ENCODE measurements around the gene IRAK3. TPM values are rescaled to one million over a fixed set of nuclear protein-coding genes. Genes with fewer than 3 reads are reported as not detected.

Gene IRAK3
- total RNA-seq, 3 donors from 2014 or later, result 2.7 to 11.1 (median 7.0) TPM

DNA sequence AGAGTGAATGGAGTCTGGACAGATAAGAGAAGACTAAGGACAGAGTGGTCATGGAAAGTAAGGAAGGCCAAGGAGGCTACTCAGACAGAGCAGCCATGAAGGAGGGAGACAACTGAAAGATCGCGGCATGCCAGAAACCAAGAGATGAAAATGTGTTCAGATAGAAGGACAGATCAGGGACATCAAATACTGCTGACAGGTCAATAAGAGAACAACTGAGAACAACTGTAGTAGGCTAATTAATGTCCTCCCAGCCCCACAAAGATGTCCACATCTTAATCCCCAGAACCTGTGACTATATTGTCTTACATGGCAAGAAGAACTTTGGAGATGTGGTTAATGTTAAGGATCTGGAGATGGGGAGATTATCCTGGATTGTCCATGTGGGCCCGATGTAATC lies 98.3 kb downstream of the IRAK3 start:
- TF ChIP-seq, protein P1, sequence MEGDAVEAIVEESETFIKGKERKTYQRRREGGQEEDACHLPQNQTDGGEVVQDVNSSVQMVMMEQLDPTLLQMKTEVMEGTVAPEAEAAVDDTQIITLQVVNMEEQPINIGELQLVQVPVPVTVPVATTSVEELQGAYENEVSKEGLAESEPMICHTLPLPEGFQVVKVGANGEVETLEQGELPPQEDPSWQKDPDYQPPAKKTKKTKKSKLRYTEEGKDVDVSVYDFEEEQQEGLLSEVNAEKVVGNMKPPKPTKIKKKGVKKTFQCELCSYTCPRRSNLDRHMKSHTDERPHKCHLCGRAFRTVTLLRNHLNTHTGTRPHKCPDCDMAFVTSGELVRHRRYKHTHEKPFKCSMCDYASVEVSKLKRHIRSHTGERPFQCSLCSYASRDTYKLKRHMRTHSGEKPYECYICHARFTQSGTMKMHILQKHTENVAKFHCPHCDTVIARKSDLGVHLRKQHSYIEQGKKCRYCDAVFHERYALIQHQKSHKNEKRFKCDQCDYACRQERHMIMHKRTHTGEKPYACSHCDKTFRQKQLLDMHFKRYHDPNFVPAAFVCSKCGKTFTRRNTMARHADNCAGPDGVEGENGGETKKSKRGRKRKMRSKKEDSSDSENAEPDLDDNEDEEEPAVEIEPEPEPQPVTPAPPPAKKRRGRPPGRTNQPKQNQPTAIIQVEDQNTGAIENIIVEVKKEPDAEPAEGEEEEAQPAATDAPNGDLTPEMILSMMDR (IDR thresholded peaks at IDR 0.05), result no peak
- Histone ChIP-seq H3K36me3 (ENCODE audit: low read depth) (no peaks in the 10 kb centered on the region), H3K9me3 (no peaks in the 10 kb centered on the region), H3K4me3 (no peak overlapping the region), H3K4me1 (ENCODE audit: low read depth) (no peaks in the 10 kb centered on the region)
- intact Hi-C loops (cut with DNase I, micrococcal nuclease), result no loop called here
- ATAC-seq (no peak), DNase-seq (no peak)

DNA sequence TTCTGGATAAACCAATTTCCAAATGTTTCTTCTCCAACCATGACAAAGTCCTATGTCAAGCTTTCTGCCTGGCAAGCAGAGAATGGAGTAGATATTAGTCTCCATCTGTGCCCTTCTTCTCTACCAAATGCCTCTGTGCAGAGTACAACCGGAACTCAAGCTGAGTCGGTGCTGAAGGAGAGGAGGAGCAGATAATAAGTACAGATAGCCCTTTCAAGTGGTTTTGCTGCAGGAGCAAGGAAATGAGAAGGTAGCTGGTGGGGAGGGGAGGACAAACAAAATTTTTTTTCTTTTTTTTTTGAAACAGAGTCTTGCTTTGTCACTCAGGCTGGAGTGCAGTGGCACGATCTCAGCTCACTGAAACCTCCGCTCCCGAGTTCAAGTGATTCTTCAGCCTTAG lies 99.1 kb downstream of the IRAK3 start:
- no peak overlapping the region for H3K4me3 ChIP-seq
- no peaks in the 10 kb centered on the region for H3K36me3 ChIP-seq (ENCODE audit: low read depth)
- H3K4me1 ChIP-seq (ENCODE audit: low read depth), result no peaks in the 10 kb centered on the region
- ATAC-seq (peak; percentile 84), DNase-seq (no peak)
- TF ChIP-seq, protein P1 (IDR thresholded peaks at IDR 0.05), result no peak
- intact Hi-C loops (cut with DNase I, micrococcal nuclease), result no loop called here
- H3K9me3 ChIP-seq, result no peaks in the 10 kb centered on the region

DNA sequence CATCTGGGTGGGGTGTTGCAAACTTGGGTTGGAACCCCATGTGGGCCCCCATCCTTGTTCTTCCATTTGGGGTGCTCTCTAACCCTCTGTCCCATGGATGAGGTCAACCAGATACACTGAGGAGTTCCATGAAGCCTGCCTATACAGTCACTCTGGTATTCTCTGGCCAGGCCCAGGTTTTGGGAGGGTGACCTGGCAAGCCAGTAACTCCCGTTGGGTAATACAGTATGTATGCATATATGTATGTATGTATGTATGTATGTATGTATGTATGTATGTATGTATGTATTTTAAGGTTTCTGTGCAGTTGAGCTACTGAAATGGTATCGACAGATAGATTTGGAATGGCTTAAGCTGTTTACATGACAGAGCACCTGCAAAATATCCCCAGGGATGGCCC lies 100.5 kb downstream of the IRAK3 start:
- H3K4me1 ChIP-seq (ENCODE audit: low read depth), result no peaks in the 10 kb centered on the region
- no peak overlapping the region for H3K4me3 ChIP-seq
- no peak for ATAC-seq
- no peaks in the 10 kb centered on the region for H3K36me3 ChIP-seq (ENCODE audit: low read depth)
- intact Hi-C loops (cut with DNase I, micrococcal nuclease), result no loop called here
- H3K9me3 ChIP-seq, result no peaks in the 10 kb centered on the region
- TF ChIP-seq, protein P1 (IDR thresholded peaks at IDR 0.05), result no peak
- no peak for DNase-seq

GRCh38 chr12:66290716-66291200 lies 101.7 kb downstream of the IRAK3 start:
- ATAC-seq (peak; percentile 53), DNase-seq (no peak)
- H3K9me3 ChIP-seq, result no peaks in the 10 kb centered on the region
- H3K4me3 ChIP-seq, result no peak overlapping the region
- TF ChIP-seq, protein P1 (IDR thresholded peaks at IDR 0.05), result no peak
- no peaks in the 10 kb centered on the region for H3K36me3 ChIP-seq (ENCODE audit: low read depth)
- intact Hi-C loops (cut with DNase I, micrococcal nuclease), result no loop called here
- H3K4me1 ChIP-seq (ENCODE audit: low read depth), result no peaks in the 10 kb centered on the region

- H3K36me3 ChIP-seq (ENCODE audit: low read depth), result no peaks in the 10 kb centered on the region
These were observed 107.2 kb downstream of the IRAK3 start for GRCh38 chr12:66296176-66296683.

More at GRCh38 chr12:66296176-66296683, 107.2 kb downstream of the IRAK3 start:
- no peak overlapping the region for H3K4me3 ChIP-seq
- H3K9me3 ChIP-seq, result no peaks in the 10 kb centered on the region
- DNase-seq, result no peak
- TF ChIP-seq, protein P1 (IDR thresholded peaks at IDR 0.05), result no peak
- intact Hi-C loops (cut with DNase I, micrococcal nuclease), result no loop called here
- ATAC-seq, result no peak
- no peaks in the 10 kb centered on the region for H3K4me1 ChIP-seq (ENCODE audit: low read depth)

Data from mucosa of descending colon (tissue), 3 donors.